Smooth muscle cell (in vitro differentiated cells): ENCODE measurements around the gene FBXO46. TPM values are rescaled to one million over a fixed set of nuclear protein-coding genes. Genes with fewer than 3 reads are reported as not detected.
"Not testable (repeated sequence)": the region's sequence is repeated elsewhere in the genome, so short reads cannot be mapped to it uniquely, and the experiment has no call there.

Source experiments
- DNase-seq: peaks from one replicate; lab custom pipeline; 2025; ENCODE audit not compliant: unreplicated experiment; lab: John Stamatoyannopoulos, UW
- H2AFZ ChIP-seq: fragments of 200-600 bp; sonication (generic); 2 replicates; pipeline ENCODE4 v1.6.0; 2016; ENCODE audit warnings: antibody characterized with exemption, low read depth, mild to moderate bottlenecking
- H3F3A ChIP-seq: fragments of 200-600 bp; sonication (generic); 2 replicates; pipeline ENCODE4 v1.6.0; 2017; ENCODE audit warnings: antibody characterized with exemption, low read depth
- H3K27ac ChIP-seq: fragments of 200-600 bp; sonication (generic); 2 replicates; pipeline ENCODE4 v1.5.1; 2016; ENCODE audit warnings: low read depth, mild to moderate bottlenecking
- H3K27me3 ChIP-seq: fragments of 200-600 bp; sonication (generic); 2 replicates; pipeline ENCODE4 v1.6.1; 2016; ENCODE audit warnings: low read depth, mild to moderate bottlenecking
- H3K36me3 ChIP-seq: fragments of 200-600 bp; sonication (generic); 2 replicates; pipeline ENCODE4 v1.5.1; 2016; ENCODE audit warnings: low read depth
- H3K4me1 ChIP-seq: fragments of 200-600 bp; sonication (generic); 2 replicates; pipeline ENCODE4 v1.5.1; 2016; ENCODE audit warnings: low read depth
- H3K4me2 ChIP-seq: fragments of 200-600 bp; sonication (generic); 2 replicates; pipeline ENCODE4 v1.6.0; 2016; ENCODE audit warnings: mild to moderate bottlenecking
- H3K4me3 ChIP-seq: fragments of 200-600 bp; sonication (generic); 2 replicates; pipeline ENCODE4 v1.5.1; 2016; ENCODE audit warnings: mild to moderate bottlenecking
- H3K79me2 ChIP-seq: fragments of 200-600 bp; sonication (generic); 2 replicates; pipeline ENCODE4 v1.6.0; 2016; ENCODE audit warnings: low read depth, mild to moderate bottlenecking
- H3K9ac ChIP-seq: fragments of 200-600 bp; sonication (generic); 2 replicates; pipeline ENCODE4 v1.6.0; 2016; ENCODE audit warnings: low read depth
- H3K9me3 ChIP-seq: fragments of 200-600 bp; sonication (generic); replicated peaks from 2 replicates; pipeline ENCODE4 v1.5.1; 2016; ENCODE audit warnings: low read depth
- H4K20me1 ChIP-seq: fragments of 200-600 bp; sonication (generic); 2 replicates; pipeline ENCODE4 v1.6.0; 2016; ENCODE audit warnings: low read depth
- WGBS: methylation state at CpG from one replicate; pipeline ENCODE4 v1.1.7; 2016; ENCODE audit warnings: low lambda C conversion rate; 5-methylcytosine and 5-hydroxymethylcytosine counted together
- polyA plus RNA-seq: library from polyadenylated mRNA; unstranded; fragments of >200 nt; fragmentation: Nextera tagmentation; extraction: Ambion mirVana; gene quantifications from 2 replicates; pipeline ENCODE4 v1.2.1, GENCODE V29; 2016
- total RNA-seq: library from RNA; depleted of rRNA; stranded (reverse); fragments of >200 nt; gene quantifications from 2 replicates; pipeline ENCODE4 v1.2.3, GENCODE V29; 2014
- TF ChIP-seq, protein P1 (sequence below): fragments of 200-600 bp; sonication (generic); IDR thresholded peaks from 2 replicates; pipeline ENCODE4 v1.5.1; 2017; ENCODE audit warnings: borderline replicate concordance, mild to moderate bottlenecking, antibody characterized with exemption; ENCODE audit not compliant: insufficient read depth, poor library complexity, severe bottlenecking

Gene FBXO46
- total and polyA plus RNA-seq, 2 experiments from 2014 or later = 7.2 to 7.9 TPM

DNA sequence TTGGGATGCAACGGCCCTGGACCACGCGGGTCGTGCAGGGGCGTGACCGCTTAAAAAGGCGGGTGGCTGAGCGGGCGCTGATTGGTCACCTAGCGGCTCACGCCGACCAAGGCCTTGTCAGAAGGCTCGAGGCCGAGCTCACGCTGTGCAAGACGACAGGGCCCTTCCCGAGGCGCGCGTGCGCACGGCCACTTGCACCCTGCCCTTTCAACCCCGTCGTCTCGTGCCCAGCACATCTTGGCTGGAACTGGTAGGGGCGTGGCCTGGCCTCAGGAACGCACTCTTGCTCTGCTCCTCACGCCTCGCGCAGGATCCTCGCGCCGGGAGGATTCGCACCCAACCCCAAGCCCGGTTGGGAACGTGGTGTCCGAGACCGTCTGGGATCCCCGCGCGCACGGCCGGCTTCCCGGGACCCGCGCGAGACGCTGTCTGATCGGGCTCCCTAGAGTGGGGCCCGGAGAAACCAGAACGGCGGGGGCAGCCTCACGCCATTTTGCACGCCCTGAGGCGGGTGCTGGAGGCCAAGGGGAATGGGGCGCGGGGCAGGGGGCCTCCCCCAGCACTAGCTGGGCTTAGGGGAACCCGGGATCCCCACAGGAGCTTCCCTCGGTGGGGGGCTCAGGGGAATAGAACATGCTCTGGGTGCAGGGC, 2.6 kb upstream of the FBXO46 start, which contains the start of gene MEIOSIN:
TSS of gene MEIOSIN (plus strand) at position 280 of the 651 bp plus-strand sequence. CDS start 1,938 bp downstream, outside the sequence.
- Histone ChIP-seq H3K79me2 (peaks cover 22% of the 10 kb centered on the region), H3K4me1 (peaks cover 4% of the 10 kb centered on the region), H3K4me3 (no peak within 1 kb of the TSS), H3F3A (no peaks in the 10 kb centered on the region), H3K27me3 (no peaks in the 10 kb centered on the region), H3K27ac (no peak within 1 kb of the TSS), H4K20me1 (peaks cover 6% of the 10 kb centered on the region), H3K4me2 (no peak within 1 kb of the TSS), H3K36me3 (no peaks in the 10 kb centered on the region), H3K9ac (no peak within 1 kb of the TSS), H2AFZ (no peak within 1 kb of the TSS), H3K9me3 (no peaks in the 10 kb centered on the region)
- TF ChIP-seq, protein P1, sequence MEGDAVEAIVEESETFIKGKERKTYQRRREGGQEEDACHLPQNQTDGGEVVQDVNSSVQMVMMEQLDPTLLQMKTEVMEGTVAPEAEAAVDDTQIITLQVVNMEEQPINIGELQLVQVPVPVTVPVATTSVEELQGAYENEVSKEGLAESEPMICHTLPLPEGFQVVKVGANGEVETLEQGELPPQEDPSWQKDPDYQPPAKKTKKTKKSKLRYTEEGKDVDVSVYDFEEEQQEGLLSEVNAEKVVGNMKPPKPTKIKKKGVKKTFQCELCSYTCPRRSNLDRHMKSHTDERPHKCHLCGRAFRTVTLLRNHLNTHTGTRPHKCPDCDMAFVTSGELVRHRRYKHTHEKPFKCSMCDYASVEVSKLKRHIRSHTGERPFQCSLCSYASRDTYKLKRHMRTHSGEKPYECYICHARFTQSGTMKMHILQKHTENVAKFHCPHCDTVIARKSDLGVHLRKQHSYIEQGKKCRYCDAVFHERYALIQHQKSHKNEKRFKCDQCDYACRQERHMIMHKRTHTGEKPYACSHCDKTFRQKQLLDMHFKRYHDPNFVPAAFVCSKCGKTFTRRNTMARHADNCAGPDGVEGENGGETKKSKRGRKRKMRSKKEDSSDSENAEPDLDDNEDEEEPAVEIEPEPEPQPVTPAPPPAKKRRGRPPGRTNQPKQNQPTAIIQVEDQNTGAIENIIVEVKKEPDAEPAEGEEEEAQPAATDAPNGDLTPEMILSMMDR = no peak
- 98% methylated on average over 42 of the region's 59 CpGs for WGBS
- DNase-seq = no peak

DNA sequence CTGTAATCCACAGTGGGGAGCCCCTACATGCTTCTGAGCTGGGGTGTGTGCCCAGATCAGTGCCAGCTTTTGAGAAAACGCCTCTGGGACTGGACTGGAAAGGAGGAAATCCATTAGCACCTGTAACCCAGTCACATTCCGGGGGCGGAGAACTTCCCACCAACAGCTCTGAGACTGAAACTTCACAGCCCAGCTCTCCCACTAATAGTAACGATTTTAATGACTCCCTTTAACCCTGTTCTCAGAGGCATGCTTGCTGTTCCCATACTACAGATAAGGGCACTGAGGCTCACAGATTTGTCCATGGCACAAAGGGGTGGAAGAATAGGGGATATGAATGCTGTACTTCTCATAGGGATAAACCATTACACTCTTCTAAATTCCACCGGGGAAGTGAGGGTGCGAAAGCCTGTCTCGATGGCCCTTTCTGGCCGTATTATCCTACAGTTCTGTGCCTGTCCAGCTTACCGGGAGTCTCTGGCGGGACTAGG, 851 bp downstream of the FBXO46 start:
- Histone ChIP-seq H3K9me3 (no peaks in the 10 kb centered on the region), H3K36me3 (no peaks in the 10 kb centered on the region), H3K4me3 (peak overlapping the region; percentile 66), H3K79me2 (peaks cover 57% of the 10 kb centered on the region), H3K9ac (peak overlapping the region; percentile 74), H3K27me3 (no peaks in the 10 kb centered on the region), H3K27ac (no peak overlapping the region), H3F3A (peaks cover 1% of the 10 kb centered on the region), H3K4me2 (peak overlapping the region; percentile 89), H4K20me1 (peaks cover 39% of the 10 kb centered on the region), H3K4me1 (peaks cover 4% of the 10 kb centered on the region), H2AFZ (no peak overlapping the region)
- TF ChIP-seq, protein P1 = no peak
- WGBS = 11% methylated on average over 10 of the region's 10 CpGs
- DNase-seq = no peak

DNA sequence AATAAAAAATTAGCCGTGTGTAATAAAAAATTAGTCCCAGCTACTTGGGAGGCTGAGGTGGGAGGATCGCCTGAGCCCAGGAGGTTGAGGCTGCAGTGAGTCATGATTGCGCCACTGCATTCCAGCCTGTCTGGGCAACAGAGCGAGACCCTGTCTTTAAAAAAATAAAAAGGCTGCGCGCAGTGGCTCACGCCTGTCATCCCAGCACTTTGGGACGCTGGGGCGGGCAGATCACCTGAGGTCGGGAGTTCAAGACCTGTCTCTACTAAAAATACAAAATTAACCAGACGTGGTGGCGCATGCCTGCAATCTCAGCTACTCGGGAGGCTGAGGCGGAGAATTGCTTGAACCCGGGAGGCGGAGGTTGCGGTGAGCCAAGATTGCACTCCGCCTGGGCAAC, 2.0 kb downstream of the FBXO46 start:
- not testable (repeated sequence) for H3K9me3 ChIP-seq, DNase-seq, H3K4me1 ChIP-seq, H3K4me3 ChIP-seq, H3K27ac ChIP-seq, H3K27me3 ChIP-seq, H3K36me3 ChIP-seq, H3K4me2 ChIP-seq, H3K9ac ChIP-seq, H2AFZ ChIP-seq
- H3K79me2 ChIP-seq = peaks cover 67% of the 10 kb centered on the region
- H4K20me1 ChIP-seq = peaks cover 47% of the 10 kb centered on the region
- WGBS = 95% methylated on average over 18 of the region's 18 CpGs
- H3F3A ChIP-seq = peaks cover 11% of the 10 kb centered on the region

DNA sequence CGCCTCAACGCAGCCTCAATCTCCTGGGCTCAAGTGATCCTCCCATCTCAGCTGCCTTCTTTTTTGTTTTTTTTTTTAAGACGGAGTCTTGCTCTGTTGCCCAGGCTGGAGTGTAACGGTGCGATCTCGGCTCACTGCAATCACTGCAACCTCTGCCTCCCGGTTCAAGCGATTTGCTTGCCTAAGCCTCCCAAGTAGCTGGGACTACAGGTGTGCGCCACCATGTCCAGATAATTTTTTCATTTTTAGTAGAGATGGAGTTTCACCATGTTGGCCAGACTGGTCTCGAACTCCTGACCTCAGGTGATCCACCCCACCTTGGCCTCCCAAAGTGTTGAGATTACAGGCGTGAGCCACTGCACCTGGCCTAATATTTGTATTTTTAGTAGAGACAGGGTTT, 10.6 kb downstream of the FBXO46 start:
- Histone ChIP-seq H3F3A (peaks cover 20% of the 10 kb centered on the region), H3K79me2 (peaks cover 48% of the 10 kb centered on the region), H4K20me1 (peaks cover 21% of the 10 kb centered on the region)
- H3K27ac ChIP-seq, H3K4me1 ChIP-seq, H2AFZ ChIP-seq, H3K9me3 ChIP-seq, H3K9ac ChIP-seq, H3K4me2 ChIP-seq, H3K4me3 ChIP-seq, H3K27me3 ChIP-seq, H3K36me3 ChIP-seq, DNase-seq: not testable (repeated sequence)
- WGBS = 98% methylated on average over 11 of the region's 11 CpGs
